ENCODE measurements around the gene ISYNA1.

ISYNA1 gene

DNA sequence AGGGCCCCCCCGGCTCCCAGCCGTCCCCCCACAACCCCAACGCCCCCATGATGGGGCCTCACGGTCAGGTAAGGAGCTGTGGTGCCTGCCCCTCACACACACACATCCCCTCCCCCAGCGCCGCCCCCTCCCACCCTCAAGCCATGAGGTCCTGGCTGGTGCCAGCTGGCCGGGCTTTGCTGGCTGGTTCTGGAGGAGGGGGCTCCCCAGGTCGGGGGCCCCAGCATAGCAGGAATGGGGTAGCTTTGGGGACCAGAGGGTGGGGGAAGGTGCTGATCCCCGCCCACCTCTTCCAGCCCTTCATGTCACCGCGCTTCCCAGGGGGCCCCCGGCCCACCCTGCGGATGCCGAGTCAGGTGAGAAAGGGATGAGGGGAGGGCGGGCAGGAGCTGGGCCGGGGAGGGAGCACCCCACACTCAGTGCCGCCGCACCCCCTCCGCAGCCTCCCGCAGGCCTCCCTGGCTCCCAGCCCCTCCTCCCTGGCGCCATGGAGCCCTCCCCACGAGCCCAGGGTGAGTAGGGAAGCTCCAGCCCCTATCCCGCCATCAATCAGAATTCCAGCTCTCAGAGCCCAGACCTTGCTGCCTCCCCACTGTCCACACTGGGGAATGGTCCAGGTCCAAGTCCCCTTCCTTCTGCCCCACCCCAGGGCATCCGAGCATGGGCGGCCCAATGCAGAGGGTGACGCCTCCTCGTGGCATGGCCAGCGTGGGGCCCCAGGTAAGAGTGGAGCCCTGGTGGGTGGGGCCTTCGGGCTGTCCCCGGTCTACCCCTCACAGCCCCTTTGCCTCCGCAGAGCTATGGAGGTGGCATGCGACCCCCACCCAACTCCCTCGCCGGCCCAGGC, 6.4 kb downstream of the ISYNA1 start:
- no peak for DNase-seq (ENCODE audit: low spot score)

DNA sequence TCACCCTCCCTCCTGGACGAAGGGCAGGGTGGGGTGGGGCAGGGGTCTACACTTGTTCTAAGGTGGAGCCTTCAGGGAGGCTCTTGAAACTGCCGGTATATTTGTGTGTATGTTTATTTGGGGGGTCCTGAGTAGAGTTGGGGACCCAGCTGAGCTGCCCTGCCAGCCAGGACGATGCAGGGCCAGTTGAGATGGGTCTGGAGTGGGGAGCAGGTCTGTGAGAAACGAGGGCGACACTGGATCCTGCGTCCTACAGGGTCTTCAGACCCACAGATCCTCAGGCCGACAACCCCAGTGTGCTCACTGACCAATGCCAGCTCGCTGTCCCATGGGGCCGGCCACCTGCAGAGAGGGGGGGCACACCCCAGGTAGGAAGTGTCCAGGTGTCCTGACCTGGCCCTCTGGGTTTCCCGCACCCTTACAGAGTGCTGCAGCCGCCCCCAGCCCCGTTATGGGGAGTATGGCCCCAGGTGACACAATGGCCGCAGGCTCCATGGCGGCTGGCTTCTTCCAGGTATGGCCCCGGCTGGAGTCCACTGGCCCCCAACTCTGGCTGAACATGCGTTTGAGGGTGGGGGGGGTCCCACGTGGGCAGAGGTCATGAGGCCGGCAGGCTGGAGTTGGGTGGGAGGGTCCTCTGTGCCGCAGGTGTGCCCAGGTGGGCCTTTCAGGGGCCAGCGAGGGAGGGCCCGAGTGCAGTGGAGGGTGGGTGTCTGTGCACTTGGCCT, 7.4 kb downstream of the ISYNA1 start:
- DNase-seq (ENCODE audit: low spot score): no peak

DNA sequence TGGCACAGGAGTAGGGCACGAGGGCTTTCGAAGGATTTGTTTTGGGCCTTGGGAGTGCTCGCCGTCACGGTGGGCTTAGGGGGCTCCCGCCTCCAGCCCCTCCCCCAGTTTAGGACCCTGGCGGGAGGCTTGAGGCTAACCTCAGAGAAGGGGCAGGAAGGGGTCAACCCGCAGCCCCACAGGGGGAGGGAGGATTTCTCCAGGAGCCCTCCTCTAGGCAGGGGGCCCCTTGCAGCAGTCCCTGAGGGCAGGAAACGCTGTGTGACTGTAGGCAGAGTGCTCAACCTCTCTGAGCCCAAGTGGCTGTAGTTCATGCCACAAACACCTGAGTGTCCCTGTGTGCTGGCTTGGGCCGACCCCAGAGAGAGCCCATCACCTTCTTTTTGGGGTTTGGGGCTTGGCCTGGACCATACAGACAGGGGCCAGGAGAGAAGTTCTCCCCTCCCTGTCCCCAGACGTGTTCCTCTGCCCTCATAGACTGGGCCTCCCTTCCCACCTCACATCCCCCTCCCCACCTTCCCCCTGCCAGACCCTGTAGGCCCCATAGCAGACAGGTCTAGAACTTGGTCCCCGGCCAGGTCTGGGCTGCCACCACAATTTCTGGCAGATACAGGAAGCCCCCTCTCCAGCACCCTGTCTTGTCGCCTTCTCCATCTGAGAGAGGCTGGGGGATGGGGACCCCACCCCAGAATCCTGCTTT, 8.1 kb downstream of the ISYNA1 start:
- DNase-seq (ENCODE audit: low spot score): no peak

DNA sequence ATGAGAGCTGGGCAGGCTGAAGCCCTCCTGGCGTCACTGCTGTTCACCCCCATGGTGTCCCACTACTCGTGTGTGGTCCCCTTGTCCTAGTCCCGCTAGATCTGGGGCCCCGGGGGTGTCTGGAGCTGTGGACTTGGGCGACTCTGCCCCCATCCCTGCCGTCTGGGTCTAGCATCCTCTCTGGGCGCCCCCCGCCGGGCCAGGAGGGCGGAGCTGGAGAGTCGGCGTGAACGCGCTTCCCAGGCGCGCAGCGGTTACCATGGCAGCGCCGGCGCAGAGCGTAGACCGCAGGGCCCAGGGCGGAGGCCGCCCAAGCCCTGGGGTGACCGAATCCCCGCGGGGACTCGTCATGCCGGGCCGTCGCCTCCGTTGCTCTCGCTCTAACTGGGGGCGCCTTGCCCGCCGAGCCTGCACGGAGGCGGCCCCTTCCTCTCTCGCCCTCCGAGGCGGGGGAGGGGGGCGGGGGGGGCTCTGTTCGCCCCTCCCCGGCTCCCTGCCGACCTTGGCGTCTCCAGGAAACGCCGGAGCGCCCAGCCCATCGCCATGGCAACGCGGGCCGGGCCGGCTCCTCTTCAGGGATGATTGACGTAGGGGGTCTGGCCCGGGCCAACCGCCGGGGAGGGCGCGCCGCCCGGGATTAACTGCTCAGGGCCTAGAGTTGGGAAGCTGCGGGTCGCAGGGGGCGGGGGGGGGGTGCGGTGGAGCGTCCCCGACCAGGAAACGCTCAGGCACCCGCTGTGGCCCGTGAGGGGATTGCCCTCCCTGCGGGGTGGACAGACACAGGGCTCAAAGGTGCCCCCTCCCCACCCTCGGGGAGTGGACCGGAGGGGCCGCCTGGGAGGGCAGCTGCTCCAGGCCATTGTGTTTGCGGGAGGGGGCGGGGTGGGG, 8.9 kb downstream of the ISYNA1 start:
- peak; percentile 60 for DNase-seq (ENCODE audit: low spot score)

DNA sequence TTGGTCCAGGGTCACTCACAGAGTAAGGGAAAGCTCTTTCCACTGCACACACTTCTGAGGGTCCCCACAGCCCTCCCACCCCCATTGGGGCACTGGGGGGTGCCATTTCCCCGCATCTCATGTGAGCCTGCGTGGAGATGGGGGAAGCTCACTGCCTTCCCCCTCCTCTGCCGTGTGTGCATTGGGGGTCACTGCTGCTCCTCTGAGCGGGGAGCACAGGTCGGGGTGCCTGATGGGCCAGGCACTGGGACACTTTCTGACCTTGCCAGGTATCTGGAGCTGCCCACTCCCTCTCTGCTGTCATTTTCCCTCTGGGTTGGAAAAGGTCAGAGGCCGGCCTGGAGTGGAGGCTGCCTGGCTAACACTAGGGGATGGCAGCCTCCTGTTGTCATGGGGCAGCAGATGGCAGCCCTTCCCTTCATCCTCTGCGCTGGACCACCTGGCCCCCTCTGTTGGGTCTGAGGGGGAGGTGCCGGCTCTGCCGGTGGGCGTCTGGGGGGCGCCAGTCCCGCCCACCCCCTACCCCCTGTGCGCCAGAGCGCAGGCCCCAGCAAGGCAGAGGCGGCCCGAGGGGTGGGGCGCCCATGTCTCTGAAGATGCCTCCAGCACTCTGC, 9.7 kb downstream of the ISYNA1 start:
- no peak for DNase-seq (ENCODE audit: low spot score)

DNA sequence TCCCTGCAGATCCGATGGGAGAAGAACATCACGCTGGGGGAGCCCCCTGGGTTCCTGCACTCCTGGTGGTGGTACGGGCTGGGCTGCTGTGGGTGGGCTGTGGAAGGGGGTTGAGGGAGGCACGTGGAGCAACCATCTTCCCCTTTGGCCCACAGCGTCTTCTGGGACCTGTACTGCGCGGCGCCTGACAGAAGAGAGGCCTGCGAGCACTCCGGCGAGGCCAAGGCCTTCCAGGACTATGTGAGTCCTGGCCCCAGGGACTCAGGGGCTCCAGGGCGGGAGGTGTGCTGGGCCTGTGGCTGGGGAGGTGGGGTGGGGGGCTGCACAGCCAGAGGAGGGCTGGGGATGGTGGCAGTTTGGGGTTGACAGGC, 10.2 kb downstream of the ISYNA1 start:
- no peak for DNase-seq (ENCODE audit: low spot score)

DNA sequence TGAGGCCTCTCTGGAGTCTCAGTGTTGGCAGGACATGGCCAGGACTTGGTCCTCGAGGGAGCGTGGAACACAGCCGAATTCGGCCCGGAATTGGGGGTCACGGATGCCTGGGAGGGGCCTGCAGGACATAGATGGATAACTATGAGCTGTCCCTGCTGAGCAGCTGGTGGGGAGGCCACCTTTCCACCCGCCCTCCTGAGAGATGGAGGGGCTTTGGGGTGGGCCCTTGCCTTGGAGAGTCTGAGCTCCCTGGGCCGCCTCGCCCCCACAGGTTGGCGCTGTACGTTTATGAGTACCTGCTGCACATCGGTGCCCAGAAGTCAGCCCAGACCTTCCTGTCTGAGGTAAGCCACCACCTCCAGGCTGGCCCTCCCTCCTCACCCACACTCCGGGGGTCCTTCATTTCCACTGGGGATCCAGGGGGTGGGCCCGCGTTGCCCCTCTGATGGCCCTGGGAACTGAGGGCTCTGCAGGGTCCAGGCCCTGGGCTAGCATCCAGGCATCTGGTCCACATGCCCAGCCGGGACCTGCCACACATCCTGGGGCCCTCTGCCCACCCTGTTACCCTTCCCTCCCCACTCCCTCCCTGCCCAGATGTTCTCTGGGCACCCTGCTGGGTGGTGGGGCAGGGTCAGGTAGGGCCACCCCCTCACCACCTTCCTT, 10.7 kb downstream of the ISYNA1 start:
- no peak for DNase-seq (ENCODE audit: low spot score)

DNA sequence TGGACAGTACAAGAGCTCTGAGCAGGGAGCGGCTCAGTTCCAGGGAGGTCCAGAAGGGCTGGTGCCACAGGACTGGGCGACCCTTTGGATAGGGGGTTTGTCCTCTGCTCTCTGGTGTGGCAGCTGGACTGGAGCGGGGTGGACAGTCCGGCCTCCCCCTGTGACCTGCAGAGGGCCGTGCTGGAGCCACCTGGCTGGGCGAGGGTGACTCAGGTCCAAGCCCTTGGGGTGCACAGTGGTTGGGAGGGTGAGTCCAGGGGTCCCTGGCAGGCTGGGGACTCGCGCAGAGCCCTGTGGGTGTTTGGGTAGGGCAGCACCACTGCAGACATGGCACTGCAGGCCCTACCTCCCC, 11.5 kb downstream of the ISYNA1 start:
- no peak for DNase-seq (ENCODE audit: low spot score)

DNA sequence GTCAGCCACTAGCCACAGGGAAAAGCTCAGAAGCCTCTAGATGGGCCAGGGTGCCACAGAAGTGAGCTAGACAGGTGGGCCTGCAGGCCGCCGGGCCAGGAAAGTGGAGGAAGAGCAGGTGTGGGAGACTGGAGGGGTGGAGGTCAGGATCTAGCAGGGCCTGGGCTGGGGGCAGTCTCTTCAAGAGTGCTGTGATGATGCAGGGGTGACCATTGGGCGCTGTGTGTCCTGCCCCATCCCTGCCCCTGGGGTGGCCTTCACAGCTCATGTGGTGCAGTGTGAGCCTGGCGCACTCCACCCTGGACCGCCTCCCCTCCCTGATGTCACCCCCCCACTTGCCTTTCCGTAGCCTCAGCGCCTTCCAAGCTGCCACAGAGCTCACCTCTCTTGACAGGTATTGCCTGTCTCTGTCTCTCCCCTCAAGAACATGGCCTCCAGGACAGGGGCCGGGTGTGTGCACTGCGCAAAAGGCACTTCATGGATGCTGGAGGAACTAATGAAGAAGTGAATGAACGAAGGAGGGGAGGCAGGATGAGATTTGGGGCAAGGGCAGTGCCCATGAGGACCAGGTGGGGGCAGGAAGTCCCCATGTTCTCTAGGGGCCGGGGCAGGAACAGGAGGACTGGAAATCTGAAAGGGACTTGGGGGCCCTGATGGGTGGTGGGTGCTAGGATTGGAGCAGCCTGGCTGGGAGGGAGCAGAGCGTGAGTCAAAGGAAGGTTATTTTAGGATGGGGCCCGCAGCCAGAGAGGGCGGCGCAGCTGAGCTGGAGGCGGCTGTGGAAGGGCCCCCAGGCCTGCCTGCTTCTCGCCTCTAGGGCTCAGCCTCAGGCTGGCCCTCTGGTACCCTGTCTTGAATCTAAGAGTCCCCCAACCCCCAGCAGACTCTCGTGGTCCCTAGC, 12.2 kb downstream of the ISYNA1 start:
- no peak for DNase-seq (ENCODE audit: low spot score)

DNA sequence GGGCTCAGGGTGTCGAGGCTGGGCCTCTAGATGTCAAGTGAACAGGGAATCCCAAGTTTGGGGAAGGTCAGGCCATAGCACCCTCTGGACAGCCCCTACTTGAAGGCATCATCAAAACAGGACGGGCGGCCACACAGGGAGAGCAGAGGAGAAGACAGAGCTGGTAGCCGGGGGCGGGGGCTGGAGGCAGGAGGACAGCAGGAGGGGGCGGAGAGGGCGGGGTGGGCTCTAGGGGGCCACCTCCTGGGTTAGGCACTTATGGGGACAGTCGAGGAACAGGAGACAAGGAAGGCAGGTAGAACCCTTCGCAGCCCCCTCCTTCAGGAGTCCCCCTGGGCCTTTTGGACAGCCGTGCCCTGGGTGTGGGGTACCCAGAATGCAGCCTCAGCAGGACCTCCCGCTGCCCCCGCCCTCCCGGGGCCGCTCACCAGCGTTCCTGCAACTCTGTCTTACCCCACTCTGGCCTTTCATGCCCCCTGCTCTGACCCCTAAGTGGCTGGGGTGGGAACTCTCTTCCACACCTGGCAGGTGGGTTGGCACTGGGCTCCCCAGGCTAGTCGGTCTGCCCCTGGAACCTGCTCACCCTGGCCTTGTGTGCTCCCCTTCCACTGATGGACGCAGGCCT, 12.9 kb downstream of the ISYNA1 start:
- no peak for DNase-seq (ENCODE audit: low spot score)

DNA sequence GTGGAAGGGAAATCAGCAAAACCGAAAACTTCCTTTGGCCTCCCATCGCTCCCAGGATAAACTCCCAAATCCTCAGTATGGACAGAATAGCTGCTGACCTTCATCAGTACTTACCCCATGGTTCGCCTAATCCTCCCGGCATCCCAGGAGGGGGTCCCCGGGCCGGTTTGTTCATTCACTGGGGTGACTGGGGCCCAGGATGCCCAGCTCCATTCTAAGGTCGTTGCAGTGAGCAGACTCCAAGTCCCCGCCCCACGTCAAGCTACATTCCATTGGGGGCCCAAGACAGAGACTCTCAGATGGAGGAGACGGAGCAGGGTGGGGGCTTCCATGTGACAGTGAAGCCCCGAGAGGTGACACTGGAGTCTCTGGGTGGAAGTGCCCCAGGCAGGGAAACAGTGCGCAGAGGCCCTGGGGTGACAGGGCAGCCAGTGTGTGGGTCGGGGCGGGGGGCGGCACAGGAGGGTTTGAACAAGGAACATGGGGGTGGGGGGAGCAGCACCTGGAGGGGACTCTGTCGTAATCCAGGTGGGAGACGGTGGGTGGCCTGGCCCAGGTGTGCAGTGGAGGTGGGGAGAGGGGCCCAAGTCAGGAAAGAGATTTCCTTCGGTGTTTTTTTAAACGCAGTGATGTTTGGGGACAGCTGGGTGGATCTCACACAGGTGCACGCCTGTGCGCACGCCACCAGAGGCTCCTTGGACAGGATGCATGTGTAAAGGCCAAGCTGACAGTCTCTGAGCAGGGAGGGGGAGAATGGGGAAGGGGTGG, 13.6 kb downstream of the ISYNA1 start:
- DNase-seq (ENCODE audit: low spot score): no peak

DNA sequence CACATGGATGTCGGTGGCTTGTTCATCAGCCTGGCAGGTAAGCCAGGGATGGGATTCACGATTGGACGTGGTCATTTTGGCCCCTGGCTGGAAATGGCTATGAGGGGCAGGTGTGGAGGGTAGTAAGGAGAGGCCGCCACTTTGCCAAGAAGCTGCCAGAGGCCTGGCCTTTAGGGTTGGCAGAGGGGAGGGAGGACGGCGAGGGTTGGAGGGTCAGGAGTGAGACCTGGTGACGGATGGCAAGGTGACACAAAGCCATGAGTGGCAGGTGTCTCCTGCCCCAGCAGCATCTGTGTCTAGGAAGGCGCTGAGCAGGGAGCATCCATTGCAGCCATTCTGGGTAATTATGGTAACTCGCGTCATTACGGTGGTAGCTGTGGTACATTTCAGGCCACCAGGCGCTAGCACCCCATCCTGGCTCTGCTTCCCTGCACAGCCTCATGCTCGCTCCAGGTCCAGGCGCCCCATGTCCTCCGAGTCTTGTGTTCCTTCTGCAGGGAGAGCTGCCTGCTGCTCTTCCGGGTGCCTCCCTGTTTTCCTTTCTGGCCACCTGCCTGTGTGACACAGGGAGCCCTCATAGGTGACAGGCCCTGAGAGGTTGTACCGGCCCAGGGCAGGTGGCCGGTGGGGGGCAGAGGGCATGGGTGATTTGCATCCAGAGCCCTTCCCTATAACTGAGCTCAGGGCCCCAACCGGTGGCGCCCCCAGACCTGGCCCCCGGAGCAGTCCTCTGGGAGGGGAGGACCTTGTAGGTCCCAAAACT, 14.5 kb downstream of the ISYNA1 start:
- DNase-seq (ENCODE audit: low spot score): no peak

DNA sequence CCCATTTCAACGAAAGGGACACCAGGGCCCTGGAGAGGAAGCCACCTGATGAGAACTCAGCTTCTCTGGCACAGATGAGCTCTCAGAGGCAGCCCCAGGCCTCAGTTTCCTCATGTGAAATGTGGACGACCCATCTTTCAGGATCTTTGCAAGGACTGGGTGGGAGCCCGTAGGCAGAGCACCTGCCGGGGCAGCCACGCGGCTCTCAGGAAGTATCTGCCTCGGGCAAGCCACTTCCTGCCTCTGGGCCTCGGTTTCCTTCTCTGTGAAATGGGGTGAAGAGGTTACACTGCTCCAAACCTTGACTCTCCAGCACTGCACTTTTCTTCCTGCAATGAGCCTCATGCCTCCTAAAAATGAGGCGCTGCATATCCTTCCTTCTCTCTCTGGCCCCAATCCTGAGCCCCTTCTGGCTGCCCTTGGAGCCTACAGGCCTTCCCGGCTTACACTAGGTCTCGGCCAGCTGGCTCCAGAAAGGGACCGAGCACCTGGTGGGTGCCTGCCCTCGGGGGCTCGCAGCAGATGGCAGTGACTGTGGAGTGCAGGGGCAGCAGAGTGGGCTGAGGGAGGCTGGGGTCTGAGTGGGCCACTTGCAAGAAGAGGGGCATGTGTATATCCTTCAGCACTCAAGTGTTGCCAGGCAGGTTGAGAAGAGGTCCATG, 15.3 kb downstream of the ISYNA1 start:
- DNase-seq (ENCODE audit: low spot score): no peak

DNA sequence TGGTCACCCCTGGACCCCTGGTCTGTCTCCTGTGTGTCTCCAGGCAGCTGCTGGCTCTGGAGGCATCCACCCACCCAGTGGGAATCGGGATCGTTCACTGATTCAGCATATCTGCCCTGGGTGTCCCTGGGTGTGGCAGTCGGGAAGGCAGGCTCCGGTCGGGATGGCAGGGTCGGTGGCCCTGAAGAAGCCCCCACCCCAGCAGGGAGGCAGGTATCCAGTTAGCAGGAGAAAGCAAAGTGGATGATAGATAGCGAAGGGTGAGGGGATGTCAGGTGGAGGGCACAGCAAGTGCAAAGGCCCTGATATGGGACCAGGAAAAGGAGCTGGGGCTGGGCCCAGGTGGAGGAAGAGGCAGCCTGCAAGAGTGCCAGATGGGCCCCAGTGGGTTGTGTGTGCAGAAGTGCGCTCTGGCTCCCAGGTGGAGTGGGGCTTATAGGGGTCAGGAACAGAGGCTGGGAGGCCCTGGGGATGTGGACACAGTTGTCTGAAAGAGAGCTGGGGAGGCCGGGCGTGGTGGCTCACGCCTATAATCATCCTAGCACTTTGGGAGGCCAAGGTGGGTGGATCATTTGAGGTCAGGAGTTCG, 16.5 kb downstream of the ISYNA1 start:
- no peak for DNase-seq (ENCODE audit: low spot score)

DNA sequence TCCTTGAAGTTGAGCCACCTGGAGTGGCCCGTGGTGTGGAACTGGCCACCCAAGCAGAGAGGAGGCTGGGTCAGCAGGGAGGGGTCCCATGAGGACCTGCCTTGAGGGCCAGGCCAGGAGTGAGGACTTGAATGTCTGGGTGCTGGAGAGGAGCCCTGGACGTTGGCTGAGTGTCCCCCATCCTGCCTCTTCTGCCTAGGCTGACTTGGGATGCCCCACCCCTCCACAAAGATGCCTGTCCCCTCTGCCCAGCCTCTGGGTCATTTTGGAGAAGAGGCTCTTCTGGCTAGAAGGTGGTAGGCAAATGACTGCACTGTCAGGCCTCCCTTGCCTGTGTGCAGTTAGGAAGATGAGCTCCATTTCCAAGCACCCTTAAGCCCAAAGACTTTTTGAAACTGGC, 17.0 kb downstream of the ISYNA1 start:
- no peak for DNase-seq (ENCODE audit: low spot score)

DNA sequence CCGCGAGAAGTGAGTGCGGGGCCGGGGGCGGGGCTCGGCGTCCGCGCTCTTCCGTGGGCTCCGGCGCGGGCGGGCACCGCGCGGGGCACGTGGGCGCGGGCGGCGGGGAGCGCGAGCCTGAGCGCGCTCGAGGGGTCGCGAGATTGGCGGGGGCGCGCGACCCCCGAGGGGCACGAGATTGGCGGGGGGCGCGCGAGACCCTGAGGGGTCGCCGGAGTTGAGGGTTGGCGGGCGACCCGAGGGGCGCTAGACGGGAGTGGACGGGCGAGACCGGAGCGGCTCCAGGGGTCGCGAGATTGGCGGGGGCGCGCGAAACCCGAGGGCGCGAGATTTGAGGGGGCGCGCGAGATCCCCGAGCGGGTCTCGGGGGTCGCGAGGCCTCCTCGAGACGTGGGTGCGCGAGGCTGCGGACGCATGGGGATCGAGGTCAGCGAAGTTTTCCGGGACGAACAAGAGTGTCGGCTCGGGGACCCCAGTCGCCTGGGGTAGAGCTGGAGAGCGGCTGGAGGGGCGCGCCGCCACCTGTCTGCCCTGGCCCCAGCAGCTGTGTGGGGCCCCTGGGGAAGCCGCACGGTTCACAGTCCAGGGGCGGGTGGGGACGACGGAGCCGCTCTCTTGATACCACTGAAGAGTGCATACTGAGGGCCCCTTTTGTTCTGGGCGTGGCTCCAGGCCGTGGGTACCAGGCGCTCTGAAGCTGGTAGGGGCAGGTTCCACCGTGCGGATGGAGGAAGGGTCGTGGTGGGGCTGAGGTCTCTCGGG, 18.1 kb downstream of the ISYNA1 start:
- no peak for DNase-seq (ENCODE audit: low spot score)
